ENCODE measurements around the gene DNAJB7.
A peak's percentile ranks its signal among the peaks of the same experiment; 100 is the strongest.
"Not testable (repeated sequence)": the region's sequence is repeated elsewhere in the genome, so short reads cannot be mapped to it uniquely, and the experiment has no call there.

Gene DNAJB7

DNA sequence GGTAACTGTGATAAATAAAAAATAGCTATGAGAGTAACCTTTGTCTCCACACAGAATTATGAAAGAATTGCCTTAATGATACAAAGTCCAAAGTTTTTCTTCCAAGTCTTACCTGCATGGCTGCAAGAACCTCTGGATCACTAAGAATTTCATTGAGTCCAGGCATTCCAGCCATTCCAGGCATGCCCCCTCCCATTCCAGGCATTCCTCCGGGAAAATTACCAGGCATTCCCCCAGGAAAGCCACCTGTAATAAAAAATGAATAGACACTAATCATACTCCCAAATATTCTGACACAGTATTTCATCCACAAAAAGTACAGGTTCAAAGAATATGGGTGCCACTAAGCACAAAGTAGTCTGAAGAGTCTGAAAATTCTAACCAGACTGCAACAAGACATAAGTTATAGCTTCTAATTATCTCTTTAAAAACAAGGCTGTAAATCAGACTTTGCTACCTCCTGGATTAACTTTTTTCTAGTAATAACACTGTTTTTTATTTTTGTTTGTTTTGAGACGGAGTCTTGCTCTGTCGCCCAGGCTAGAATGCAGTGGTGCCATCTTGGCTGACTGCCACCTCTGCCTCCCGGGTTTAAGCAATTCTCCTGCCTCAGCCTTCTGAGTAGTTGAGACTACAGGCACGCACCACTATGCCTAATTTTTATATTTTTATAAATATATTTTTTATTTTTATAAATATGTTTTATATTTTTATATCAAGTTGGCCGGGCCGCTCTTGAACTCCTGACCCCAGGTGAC lies 34.8 kb downstream of the DNAJB7 start:
- no peaks in the 10 kb centered on the region for H3K79me2 ChIP-seq (ENCODE audit: low read length)
- H3K27me3 ChIP-seq (ENCODE audit: low read depth, low read length) = no peaks in the 10 kb centered on the region
- H3K4me2 ChIP-seq (ENCODE audit: low read length) = no peak overlapping the region
- no peak overlapping the region for H3K27ac ChIP-seq (ENCODE audit: low read length)
- peaks cover 13% of the 10 kb centered on the region for H3K4me1 ChIP-seq (ENCODE audit: low read length)
- no peak overlapping the region for H3K4me3 ChIP-seq (ENCODE audit: low read length)
- no peak overlapping the region for H3K9ac ChIP-seq (ENCODE audit: low read length)
- no peak overlapping the region for H2AFZ ChIP-seq (ENCODE audit: low read depth, low read length)
- H3K9me3 ChIP-seq (ENCODE audit: insufficient read depth, low read length) = no peaks in the 10 kb centered on the region
- no peaks in the 10 kb centered on the region for H4K20me1 ChIP-seq (ENCODE audit: insufficient read depth, low read length)
- no peak for TF ChIP-seq EZH2phosphoT487 (IDR thresholded peaks at IDR 0.05; ENCODE audit: low read depth)
- TF ChIP-seq, protein P1, sequence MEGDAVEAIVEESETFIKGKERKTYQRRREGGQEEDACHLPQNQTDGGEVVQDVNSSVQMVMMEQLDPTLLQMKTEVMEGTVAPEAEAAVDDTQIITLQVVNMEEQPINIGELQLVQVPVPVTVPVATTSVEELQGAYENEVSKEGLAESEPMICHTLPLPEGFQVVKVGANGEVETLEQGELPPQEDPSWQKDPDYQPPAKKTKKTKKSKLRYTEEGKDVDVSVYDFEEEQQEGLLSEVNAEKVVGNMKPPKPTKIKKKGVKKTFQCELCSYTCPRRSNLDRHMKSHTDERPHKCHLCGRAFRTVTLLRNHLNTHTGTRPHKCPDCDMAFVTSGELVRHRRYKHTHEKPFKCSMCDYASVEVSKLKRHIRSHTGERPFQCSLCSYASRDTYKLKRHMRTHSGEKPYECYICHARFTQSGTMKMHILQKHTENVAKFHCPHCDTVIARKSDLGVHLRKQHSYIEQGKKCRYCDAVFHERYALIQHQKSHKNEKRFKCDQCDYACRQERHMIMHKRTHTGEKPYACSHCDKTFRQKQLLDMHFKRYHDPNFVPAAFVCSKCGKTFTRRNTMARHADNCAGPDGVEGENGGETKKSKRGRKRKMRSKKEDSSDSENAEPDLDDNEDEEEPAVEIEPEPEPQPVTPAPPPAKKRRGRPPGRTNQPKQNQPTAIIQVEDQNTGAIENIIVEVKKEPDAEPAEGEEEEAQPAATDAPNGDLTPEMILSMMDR (IDR thresholded peaks at IDR 0.05; ENCODE audit: low read depth, low read length) = no peak
- peaks cover 41% of the 10 kb centered on the region for H3K36me3 ChIP-seq (replicated peaks; ENCODE audit: low read depth, low read length)

DNA sequence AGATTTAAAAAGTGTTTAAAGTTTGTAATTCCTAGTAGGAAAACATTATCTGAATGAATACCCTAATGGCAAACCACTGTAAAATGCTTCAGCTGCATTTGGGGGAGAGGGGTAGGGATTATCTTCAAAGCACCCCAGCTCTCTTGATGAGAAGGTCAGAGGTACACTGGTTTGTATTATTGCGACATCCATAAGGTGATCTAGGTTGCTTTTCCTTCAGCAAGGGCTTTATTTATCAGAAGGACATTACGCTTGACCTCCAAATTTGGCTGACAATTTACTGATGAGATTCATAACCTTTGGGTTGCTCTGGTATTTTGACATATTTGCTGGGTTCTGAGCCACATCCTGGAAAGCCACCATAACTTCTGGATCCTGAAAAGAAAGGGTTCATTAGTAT lies 35.6 kb downstream of the DNAJB7 start:
- H3K4me3 ChIP-seq (ENCODE audit: low read length); H4K20me1 ChIP-seq (ENCODE audit: insufficient read depth, low read length); H2AFZ ChIP-seq (ENCODE audit: low read depth, low read length); H3K27me3 ChIP-seq (ENCODE audit: low read depth, low read length); H3K9ac ChIP-seq (ENCODE audit: low read length); H3K9me3 ChIP-seq (ENCODE audit: insufficient read depth, low read length); H3K27ac ChIP-seq (ENCODE audit: low read length); H3K79me2 ChIP-seq (ENCODE audit: low read length); H3K4me2 ChIP-seq (ENCODE audit: low read length): not testable (repeated sequence)
- Histone ChIP-seq H3K4me1 (ENCODE audit: low read length) (peaks cover 13% of the 10 kb centered on the region), H3K36me3 (replicated peaks; ENCODE audit: low read depth, low read length) (peaks cover 36% of the 10 kb centered on the region)

DNA sequence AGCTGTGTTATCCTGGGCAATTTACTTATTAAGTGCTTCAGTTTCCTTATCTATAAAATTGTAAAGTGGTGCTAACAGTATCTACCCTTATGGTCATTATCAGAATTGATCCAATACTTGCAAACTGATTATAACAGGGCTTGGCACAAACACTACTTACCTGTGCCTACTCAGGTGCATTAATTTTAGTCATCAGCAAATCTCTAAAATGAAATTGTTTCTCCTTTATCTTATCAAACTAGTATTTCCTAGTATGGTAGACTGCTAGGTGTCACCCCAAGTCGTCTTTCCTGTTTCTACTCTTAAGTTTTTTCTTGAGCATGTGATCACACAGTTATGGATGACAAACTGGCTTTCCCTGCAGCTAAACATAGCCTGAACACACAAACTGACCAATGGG lies 38.5 kb downstream of the DNAJB7 start:
- no peaks in the 10 kb centered on the region for H3K9me3 ChIP-seq (ENCODE audit: insufficient read depth, low read length)
- H3K4me1 ChIP-seq (ENCODE audit: low read length) = peaks cover 20% of the 10 kb centered on the region
- H3K27me3 ChIP-seq (ENCODE audit: low read depth, low read length) = no peaks in the 10 kb centered on the region
- peaks cover 14% of the 10 kb centered on the region for H3K36me3 ChIP-seq (replicated peaks; ENCODE audit: low read depth, low read length)
- no peak overlapping the region for H3K4me3 ChIP-seq (ENCODE audit: low read length)
- peak overlapping the region; percentile 46 for H3K27ac ChIP-seq (ENCODE audit: low read length)
- TF ChIP-seq, protein P1 (IDR thresholded peaks at IDR 0.05; ENCODE audit: low read depth, low read length) = no peak
- TF ChIP-seq EZH2phosphoT487 (IDR thresholded peaks at IDR 0.05; ENCODE audit: low read depth) = no peak
- peak overlapping the region; percentile 11; the same call in 1 of the 2 replicates for H3K4me2 ChIP-seq (ENCODE audit: low read length)
- H3K9ac ChIP-seq (ENCODE audit: low read length) = no peak overlapping the region
- no peak overlapping the region for H2AFZ ChIP-seq (ENCODE audit: low read depth, low read length)
- H3K79me2 ChIP-seq (ENCODE audit: low read length) = peaks cover 7% of the 10 kb centered on the region
- H4K20me1 ChIP-seq (ENCODE audit: insufficient read depth, low read length) = no peaks in the 10 kb centered on the region

DNA sequence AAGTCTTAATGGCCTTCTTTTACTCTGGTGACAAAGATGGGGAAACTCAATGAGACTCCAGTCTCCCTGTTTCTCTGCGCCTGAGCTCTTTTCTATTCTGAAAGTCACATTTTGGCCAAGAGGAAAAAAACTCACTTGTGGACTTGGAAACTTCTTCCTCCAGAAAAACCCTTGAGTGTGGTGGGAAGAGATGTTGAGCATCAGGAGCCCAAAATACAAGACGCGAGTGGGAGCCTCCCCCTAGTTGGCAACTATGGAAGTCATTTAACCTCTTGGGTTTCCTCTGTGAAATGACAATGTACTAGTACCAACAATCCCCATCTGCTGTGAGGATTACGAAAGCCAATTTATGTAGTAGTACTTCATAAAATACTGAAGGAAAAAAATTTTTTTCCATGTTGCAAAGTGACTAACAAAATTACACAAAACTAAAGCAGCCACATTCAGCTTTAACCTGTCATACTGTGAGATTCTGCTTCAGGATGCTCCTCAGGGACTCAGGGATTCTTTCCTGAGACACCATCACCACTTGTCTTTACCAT lies 42.2 kb downstream of the DNAJB7 start:
- Histone ChIP-seq H4K20me1 (ENCODE audit: insufficient read depth, low read length) (no peaks in the 10 kb centered on the region), H3K4me2 (ENCODE audit: low read length) (peak overlapping the region; percentile 89), H3K9me3 (ENCODE audit: insufficient read depth, low read length) (no peaks in the 10 kb centered on the region), H3K79me2 (ENCODE audit: low read length) (peaks cover 44% of the 10 kb centered on the region), H3K27ac (ENCODE audit: low read length) (peak overlapping the region; percentile 33), H3K4me1 (ENCODE audit: low read length) (peaks cover 36% of the 10 kb centered on the region), H3K36me3 (replicated peaks; ENCODE audit: low read depth, low read length) (peaks cover 18% of the 10 kb centered on the region), H3K4me3 (ENCODE audit: low read length) (peak overlapping the region; percentile 99), H3K27me3 (ENCODE audit: low read depth, low read length) (no peaks in the 10 kb centered on the region), H3K9ac (ENCODE audit: low read length) (peak overlapping the region; percentile 74), H2AFZ (ENCODE audit: low read depth, low read length) (peak overlapping the region; percentile 91)
- no peak for TF ChIP-seq EZH2phosphoT487 (IDR thresholded peaks at IDR 0.05; ENCODE audit: low read depth)
- TF ChIP-seq, protein P1 (IDR thresholded peaks at IDR 0.05; ENCODE audit: low read depth, low read length) = no peak

Measured in OCI-LY3 (cell line).